22Rv1 (cell line): ENCODE data around the gene OS9.
A peak's percentile ranks its signal among the peaks of the same experiment; 100 is the strongest.

ENCODE experiments used
- H3K27ac ChIP-seq: fragments of 450-650 bp; 2 replicates; pipeline ENCODE4 v1.5.1; 2017
- ZFX ChIP-seq: fragments of 450-650 bp; IDR thresholded peaks from 2 replicates; pipeline ENCODE4 v1.6.1; 2017; ENCODE audit warnings: antibody characterized with exemption, borderline replicate concordance
- TF ChIP-seq, protein P1 (sequence below): fragments of 450-650 bp; IDR thresholded peaks from 2 replicates; pipeline ENCODE4 v1.5.1; 2017; ENCODE audit warnings: mild to moderate bottlenecking

Gene OS9

DNA sequence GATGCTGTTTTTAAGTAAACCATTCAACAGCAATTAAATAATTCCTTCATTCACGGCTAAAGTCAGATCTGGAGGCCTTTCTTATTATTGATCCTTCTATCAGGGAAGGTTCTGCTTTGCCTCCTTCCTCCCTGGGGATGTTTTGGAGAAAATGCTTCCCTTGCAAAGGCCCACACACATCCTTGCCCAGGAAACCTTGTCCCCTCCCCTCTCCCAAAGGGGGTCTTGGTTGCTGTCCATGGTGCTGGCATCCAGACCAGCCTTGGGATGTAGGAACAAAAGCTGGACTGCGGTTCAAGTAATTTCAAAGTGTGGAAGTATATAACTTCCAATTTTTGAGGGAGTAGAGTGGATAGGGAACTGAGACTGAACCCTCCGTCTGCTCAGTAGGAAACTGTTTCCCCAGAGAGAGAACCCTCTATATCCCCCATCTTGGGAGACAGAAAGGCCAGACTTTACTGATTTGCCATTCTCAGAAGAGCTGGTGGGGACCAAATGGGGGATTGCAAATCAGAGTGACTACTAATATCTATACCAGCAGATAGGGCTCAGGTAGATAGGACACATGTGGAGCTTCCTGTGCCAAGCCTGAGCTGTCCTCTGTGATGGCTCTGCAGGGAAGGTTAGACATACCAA, 66.5 kb downstream of the OS9 start:
- TF ChIP-seq, protein P1, sequence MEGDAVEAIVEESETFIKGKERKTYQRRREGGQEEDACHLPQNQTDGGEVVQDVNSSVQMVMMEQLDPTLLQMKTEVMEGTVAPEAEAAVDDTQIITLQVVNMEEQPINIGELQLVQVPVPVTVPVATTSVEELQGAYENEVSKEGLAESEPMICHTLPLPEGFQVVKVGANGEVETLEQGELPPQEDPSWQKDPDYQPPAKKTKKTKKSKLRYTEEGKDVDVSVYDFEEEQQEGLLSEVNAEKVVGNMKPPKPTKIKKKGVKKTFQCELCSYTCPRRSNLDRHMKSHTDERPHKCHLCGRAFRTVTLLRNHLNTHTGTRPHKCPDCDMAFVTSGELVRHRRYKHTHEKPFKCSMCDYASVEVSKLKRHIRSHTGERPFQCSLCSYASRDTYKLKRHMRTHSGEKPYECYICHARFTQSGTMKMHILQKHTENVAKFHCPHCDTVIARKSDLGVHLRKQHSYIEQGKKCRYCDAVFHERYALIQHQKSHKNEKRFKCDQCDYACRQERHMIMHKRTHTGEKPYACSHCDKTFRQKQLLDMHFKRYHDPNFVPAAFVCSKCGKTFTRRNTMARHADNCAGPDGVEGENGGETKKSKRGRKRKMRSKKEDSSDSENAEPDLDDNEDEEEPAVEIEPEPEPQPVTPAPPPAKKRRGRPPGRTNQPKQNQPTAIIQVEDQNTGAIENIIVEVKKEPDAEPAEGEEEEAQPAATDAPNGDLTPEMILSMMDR, result no peak
- TF ChIP-seq ZFX, result no peak
- no peak overlapping the region for H3K27ac ChIP-seq

DNA sequence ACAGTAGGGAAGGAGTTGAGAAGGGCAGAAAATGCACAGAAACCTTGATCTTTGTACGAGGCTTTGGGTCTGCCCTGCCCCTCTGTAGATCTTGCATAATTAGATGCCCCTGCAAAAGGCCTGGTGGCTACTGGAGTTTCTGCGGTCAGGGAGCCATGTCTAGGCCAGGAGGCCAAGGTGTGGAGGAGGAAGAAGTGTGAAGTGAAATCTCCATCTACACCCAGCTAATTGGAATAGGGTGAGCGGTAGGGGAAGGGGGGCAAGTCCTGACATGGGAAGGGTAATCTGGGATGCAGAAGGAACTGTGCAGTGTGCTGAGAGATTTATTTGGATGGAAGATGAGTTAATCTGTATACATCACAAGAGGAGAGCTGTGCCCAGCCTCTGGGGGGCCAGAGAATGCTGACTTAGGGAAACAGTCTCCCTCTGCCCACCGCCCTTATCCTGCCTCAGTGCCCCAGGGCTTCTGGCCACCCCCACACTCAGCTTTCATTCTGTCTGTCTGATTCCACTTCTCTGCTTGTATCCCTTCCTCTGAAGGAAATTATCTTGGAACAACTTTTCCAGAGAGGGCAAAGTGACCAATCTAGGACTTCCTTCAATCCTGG, 67.6 kb downstream of the OS9 start:
- TF ChIP-seq, protein P1, result no peak
- TF ChIP-seq ZFX, result no peak
- H3K27ac ChIP-seq, result no peak overlapping the region

- no peak for TF ChIP-seq ZFX
- TF ChIP-seq, protein P1, result no peak
- H3K27ac ChIP-seq, result no peak overlapping the region
Observed at GRCh38 chr12:57762463-57762862, 68.5 kb downstream of the OS9 start.

DNA sequence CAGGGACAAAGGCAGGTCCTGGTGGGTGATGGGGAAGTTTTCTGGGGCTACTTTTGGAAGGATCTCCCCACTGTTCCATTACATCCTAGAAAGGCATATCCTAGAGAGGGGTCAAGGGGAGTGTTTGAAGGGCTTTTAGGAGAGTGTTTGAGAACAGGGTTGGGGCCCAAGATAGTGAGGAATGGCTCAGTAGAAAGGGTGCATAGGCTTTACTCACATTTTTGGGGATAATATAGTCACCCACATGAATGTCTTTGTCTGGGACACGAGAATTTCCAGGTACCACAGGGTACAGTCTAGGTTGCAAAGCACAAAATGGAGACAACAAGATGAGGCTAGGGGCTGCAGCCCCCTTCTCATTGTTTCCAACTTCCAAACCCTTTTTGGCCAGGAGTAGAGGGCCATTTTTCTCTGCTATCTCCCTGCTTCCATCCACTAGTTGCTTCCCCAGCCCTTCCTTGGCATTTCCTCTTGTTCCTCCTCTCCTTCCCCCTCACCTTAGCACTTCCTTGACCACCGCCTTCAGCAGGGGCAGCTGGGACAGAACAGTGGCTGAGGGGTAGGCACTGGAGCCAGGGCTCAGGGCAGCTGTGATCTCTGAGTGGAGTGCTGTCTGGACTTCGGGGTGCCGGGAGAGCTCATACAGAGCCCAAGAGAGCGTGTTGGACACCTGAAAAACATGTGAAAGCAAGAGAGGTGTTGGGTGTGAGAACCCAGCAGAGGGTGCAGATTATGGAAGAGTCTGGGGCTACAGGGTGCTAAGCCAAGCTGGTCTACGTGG, 70.1 kb downstream of the OS9 start:
- no peak overlapping the region for H3K27ac ChIP-seq
- no peak for TF ChIP-seq ZFX
- TF ChIP-seq, protein P1, result no peak

- H3K27ac ChIP-seq, result no peak overlapping the region
- TF ChIP-seq, protein P1, result no peak
- no peak for TF ChIP-seq ZFX
Observed at GRCh38 chr12:57764662-57765002, 70.7 kb downstream of the OS9 start.

DNA sequence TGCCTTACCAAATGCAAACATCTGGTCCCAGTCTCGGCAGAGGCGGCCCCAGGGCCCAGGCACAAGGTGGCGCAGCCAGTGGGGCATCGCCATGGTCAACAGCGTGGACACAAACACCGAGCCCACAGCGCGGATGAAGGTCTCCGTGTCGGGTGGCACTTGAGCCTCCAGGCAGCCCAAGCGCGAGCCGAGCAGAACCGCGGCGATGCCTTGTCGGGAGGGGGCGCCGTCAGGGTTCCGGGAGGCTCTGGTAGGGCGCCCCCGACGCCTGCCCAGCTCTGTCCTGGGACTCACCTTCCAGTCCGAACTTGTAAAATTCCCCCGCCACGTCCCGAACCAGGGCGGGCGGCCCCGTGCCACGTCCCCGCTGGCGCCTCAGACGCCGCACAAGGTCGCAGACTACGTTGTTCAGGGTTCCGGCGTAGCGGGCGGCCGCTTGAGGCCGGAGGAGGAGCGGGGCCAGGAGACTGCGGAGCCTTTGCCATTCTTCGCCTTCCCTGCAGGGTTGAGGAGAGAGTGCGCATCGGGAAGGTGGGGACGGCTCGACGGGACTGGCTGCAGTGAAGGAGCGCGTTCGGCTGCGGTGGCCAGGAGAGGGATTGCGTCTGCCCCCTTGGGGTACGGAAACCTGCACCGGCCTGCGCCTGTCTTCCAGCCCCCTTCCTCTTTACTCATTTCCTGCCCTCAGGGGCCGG, 71.2 kb downstream of the OS9 start:
- H3K27ac ChIP-seq, result peak overlapping the region; percentile 83
- no peak for TF ChIP-seq ZFX
- TF ChIP-seq, protein P1, result peak; percentile 82
